GM18951 (cell line): ENCODE results near the gene PCBP3.

Experiments used
- POLR2A ChIP-seq: IDR thresholded peaks from 4 replicates; pipeline ENCODE4 v1.6.1; 2011; ENCODE audit warnings: mild to moderate bottlenecking; ENCODE audit not compliant: insufficient read length, insufficient read depth; ENCODE audit errors: extremely low read depth
- in situ Hi-C: fragments of 300-500 bp; cut with MboI; formaldehyde crosslinking; loops from one replicate; pipeline ENCODE4 v1.12.0; 2022; ENCODE audit warnings: low sequenced_read_pairs, mixed read lengths, inconsistent platforms; ENCODE audit not compliant: unreplicated experiment

Gene PCBP3

GRCh38 chr21:45739218-45740087 lies 95.9 kb downstream of the PCBP3 start:
- in situ Hi-C loops = no loop called here
- TF ChIP-seq POLR2A = no peak

- no peak for TF ChIP-seq POLR2A
- in situ Hi-C loops = no loop called here
Observed at GRCh38 chr21:45740088-45740440, 96.5 kb downstream of the PCBP3 start.

- TF ChIP-seq POLR2A = no peak
- in situ Hi-C loops = no loop called here
Observed at GRCh38 chr21:45740491-45741357, 97.2 kb downstream of the PCBP3 start.

- in situ Hi-C loops = no loop called here
Observed at GRCh38 chr21:45741691-45742090, 98.2 kb downstream of the PCBP3 start.

GRCh38 chr21:45742247-45742646 lies 98.7 kb downstream of the PCBP3 start:
- in situ Hi-C loops = no loop called here
- TF ChIP-seq POLR2A = no peak

More at GRCh38 chr21:45741691-45742090, 98.2 kb downstream of the PCBP3 start:
- TF ChIP-seq POLR2A = no peak

GRCh38 chr21:45745256-45745655 lies 101.7 kb downstream of the PCBP3 start:
- no peak for TF ChIP-seq POLR2A
- in situ Hi-C loops = no loop called here

- in situ Hi-C loops = no loop called here
- TF ChIP-seq POLR2A = no peak
Observed at GRCh38 chr21:45747233-45747766, 103.8 kb downstream of the PCBP3 start.

- no peak for TF ChIP-seq POLR2A
- in situ Hi-C loops = no loop called here
Observed at GRCh38 chr21:45747802-45748445, 104.4 kb downstream of the PCBP3 start.

- no peak for TF ChIP-seq POLR2A
- in situ Hi-C loops = no loop called here
Observed at GRCh38 chr21:45748593-45748992, 105.1 kb downstream of the PCBP3 start.

- TF ChIP-seq POLR2A = no peak
- in situ Hi-C loops = no loop called here
Observed at GRCh38 chr21:45749974-45750373, 106.4 kb downstream of the PCBP3 start.

GRCh38 chr21:45750936-45751335 lies 107.4 kb downstream of the PCBP3 start:
- no peak for TF ChIP-seq POLR2A
- in situ Hi-C loops = no loop called here

- in situ Hi-C loops = no loop called here
- TF ChIP-seq POLR2A = no peak
Observed at GRCh38 chr21:45753445-45753844, 109.9 kb downstream of the PCBP3 start.

- no peak for TF ChIP-seq POLR2A
- in situ Hi-C loops = no loop called here
Observed at GRCh38 chr21:45756029-45756428, 112.5 kb downstream of the PCBP3 start.
